Mesenchymal stem cell (in vitro differentiated cells and primary cell): ENCODE results near the gene POLR2L.

Experiments
- DNase-seq: peaks from one replicate; pipeline ENCODE4 v3.0.0-alpha.2; 2013
- H2AFZ ChIP-seq: one replicate; pipeline ENCODE4 v1.6.1; 2013; ENCODE audit warnings: low read depth, mild to moderate bottlenecking, control low read depth, inconsistent platforms, low read length, moderate library complexity
- H2AK5ac ChIP-seq: 2 replicates; pipeline ENCODE4 v1.6.1; 2013; ENCODE audit warnings: low read length, moderate library complexity, mild to moderate bottlenecking, inconsistent platforms; ENCODE audit not compliant: severe bottlenecking
- H2BK120ac ChIP-seq: one replicate; pipeline ENCODE4 v1.6.1; 2013; ENCODE audit warnings: low read depth, mild to moderate bottlenecking, inconsistent platforms, low read length, moderate library complexity
- H2BK12ac ChIP-seq, 2 experiments: one replicate each; pipeline ENCODE4 v1.6.1; 2013; ENCODE audit warnings: inconsistent platforms in 2 of 2, low read length in 2 of 2, mild to moderate bottlenecking in 2 of 2, moderate library complexity in 2 of 2, control low read depth in 1 of 2
- H2BK15ac ChIP-seq: one replicate; pipeline ENCODE4 v1.6.1; 2013; ENCODE audit warnings: mild to moderate bottlenecking, low read depth, inconsistent platforms; ENCODE audit not compliant: poor library complexity, severe bottlenecking
- H2BK5ac ChIP-seq: 2 replicates; pipeline ENCODE4 v1.6.1; 2013; ENCODE audit warnings: low read depth, mild to moderate bottlenecking, low read length, control low read depth, inconsistent platforms; ENCODE audit not compliant: poor library complexity, severe bottlenecking
- H3K14ac ChIP-seq, 2 experiments: one replicate each; pipeline ENCODE4 v1.6.1; 2013; ENCODE audit warnings: inconsistent platforms in 2 of 2, low read length in 2 of 2, control low read depth in 1 of 2, mild to moderate bottlenecking in 1 of 2, moderate library complexity in 1 of 2
- H3K18ac ChIP-seq, 2 experiments: one replicate each; pipeline ENCODE4 v1.6.1; 2013; ENCODE audit warnings: inconsistent platforms in 2 of 2, low read length in 2 of 2, control low read depth in 1 of 2, low read depth in 1 of 2, mild to moderate bottlenecking in 1 of 2
- H3K23ac ChIP-seq, 2 experiments: one replicate each; pipeline ENCODE4 v1.6.1; 2013; ENCODE audit warnings: inconsistent platforms in 2 of 2, low read length in 2 of 2, mild to moderate bottlenecking in 2 of 2, moderate library complexity in 2 of 2, control low read depth in 1 of 2
- H3K27ac ChIP-seq: 2 replicates; pipeline ENCODE4 v1.5.1; 2013; ENCODE audit warnings: mild to moderate bottlenecking, moderate library complexity, low read length, control low read depth, inconsistent platforms; ENCODE audit not compliant: poor library complexity, severe bottlenecking
- H3K27me3 ChIP-seq, 2 experiments: 2 replicates each; pipeline versions ENCODE4 v1.6.1 to v1.7.0; 2013; ENCODE audit warnings: low read length in 2 of 2, mild to moderate bottlenecking in 2 of 2, moderate library complexity in 2 of 2, control low read depth in 1 of 2, inconsistent platforms in 1 of 2; ENCODE audit not compliant: control insufficient read depth in 1 of 2, insufficient read depth in 1 of 2
- H3K36me3 ChIP-seq, 2 experiments: 2 replicates each; pipeline versions ENCODE4 v1.6.1 to v1.7.0; 2013; ENCODE audit warnings: low read length in 2 of 2, control low read depth in 1 of 2, inconsistent platforms in 1 of 2, low read depth in 1 of 2, mild to moderate bottlenecking in 1 of 2; ENCODE audit not compliant: insufficient read depth in 2 of 2, control insufficient read depth in 1 of 2
- H3K4ac ChIP-seq, 2 experiments: one replicate each; pipeline ENCODE4 v1.6.1; 2013; ENCODE audit warnings: inconsistent platforms in 2 of 2, low read length in 2 of 2, mild to moderate bottlenecking in 2 of 2, moderate library complexity in 2 of 2, control low read depth in 1 of 2, low read depth in 1 of 2
- H3K4me1 ChIP-seq: 2 replicates; pipeline ENCODE4 v1.6.1; 2013; ENCODE audit warnings: low read depth, low read length, control low read depth; ENCODE audit not compliant: control insufficient read depth, insufficient read depth
- H3K4me2 ChIP-seq: 2 replicates; pipeline ENCODE4 v1.6.1; 2013; ENCODE audit warnings: low read length, mild to moderate bottlenecking, inconsistent platforms; ENCODE audit not compliant: poor library complexity, severe bottlenecking
- H3K4me3 ChIP-seq, 2 experiments: 2 replicates each; pipeline versions ENCODE4 v1.5.1 to v1.7.0; 2013; ENCODE audit warnings: low read length in 2 of 2, mild to moderate bottlenecking in 2 of 2, control low read depth in 1 of 2, low read depth in 1 of 2; ENCODE audit not compliant: insufficient read depth in 1 of 2
- H3K79me1 ChIP-seq: replicated peaks from 2 replicates; pipeline ENCODE4 v1.6.1; 2013; ENCODE audit warnings: mild to moderate bottlenecking, control low read depth, low read length, inconsistent platforms; ENCODE audit not compliant: poor library complexity, severe bottlenecking
- H3K9ac ChIP-seq: 2 replicates; pipeline ENCODE4 v1.7.0; 2013; ENCODE audit warnings: mild to moderate bottlenecking, low read length, moderate library complexity
- H3K9me3 ChIP-seq: 2 replicates; pipeline ENCODE4 v1.7.0; 2013; ENCODE audit warnings: mild to moderate bottlenecking, low read length; ENCODE audit not compliant: control insufficient read depth
- H4K8ac ChIP-seq: one replicate; pipeline ENCODE4 v1.6.1; 2013; ENCODE audit warnings: inconsistent platforms, mild to moderate bottlenecking, low read length, moderate library complexity
- H4K91ac ChIP-seq: one replicate; pipeline ENCODE4 v1.6.1; 2013; ENCODE audit warnings: mild to moderate bottlenecking, low read length, inconsistent platforms
- WGBS: methylation state at CpG from one replicate; pipeline ENCODE4 v1.1.7; 2013; ENCODE audit warnings: mixed read lengths; 5-methylcytosine and 5-hydroxymethylcytosine counted together

The POLR2L gene

GRCh38 chr11:796565-797295, 45.6 kb downstream of the POLR2L start:
- Histone ChIP-seq H3K36me3 (peaks cover 47 to 62% of the 10 kb centered on the region in 2 experiments), H2BK15ac (peak overlapping the region; percentile 55), H3K18ac (peak overlapping the region; percentile 40 to 94), H3K27me3 (no peaks in the 10 kb centered on the region), H2AK5ac (peak overlapping the region; percentile 37), H3K79me1 (peaks cover 17% of the 10 kb centered on the region), H2BK5ac (peak overlapping the region; percentile 38), H4K8ac (peak overlapping the region; percentile 3), H3K23ac (peak overlapping the region in 1 of 2 experiments; percentile 75), H4K91ac (peak overlapping the region; percentile 5), H3K4me1 (peaks cover 33% of the 10 kb centered on the region), H3K9ac (peak overlapping the region; percentile 90), H3K4me3 (peak overlapping the region; percentile 85 to 89), H3K14ac (peak overlapping the region in 1 of 2 experiments; percentile 30), H2AFZ (no peak overlapping the region), H3K27ac (peak overlapping the region; percentile 79), H2BK12ac (peak overlapping the region; percentile 22 to 85), H3K4me2 (peak overlapping the region; percentile 90), H2BK120ac (peak overlapping the region; percentile 36), H3K9me3 (no peaks in the 10 kb centered on the region), H3K4ac (peak overlapping the region; percentile 42 to 69)
- no peak for DNase-seq
- WGBS, result 47% methylated on average over 18 of the region's 18 CpGs

- Histone ChIP-seq H2BK15ac (peak overlapping the region; percentile 89), H3K4ac (peak overlapping the region; percentile 58 to 69), H3K14ac (peak overlapping the region; percentile 53 to 67), H3K4me2 (peak overlapping the region; percentile 90), H2AFZ (no peak overlapping the region), H3K27ac (peak overlapping the region; percentile 79), H2BK5ac (no peak overlapping the region), H4K8ac (peak overlapping the region; percentile 33), H3K27me3 (no peaks in the 10 kb centered on the region), H4K91ac (peak overlapping the region; percentile 58), H2BK12ac (peak overlapping the region; percentile 22 to 33), H3K23ac (peak overlapping the region in 1 of 2 experiments; percentile 94), H3K18ac (peak overlapping the region; percentile 72 to 94), H3K9me3 (no peaks in the 10 kb centered on the region), H3K79me1 (peaks cover 14% of the 10 kb centered on the region), H3K36me3 (peaks cover 40 to 62% of the 10 kb centered on the region in 2 experiments), H3K9ac (peak overlapping the region; percentile 90), H3K4me1 (peaks cover 34% of the 10 kb centered on the region), H2AK5ac (no peak overlapping the region), H3K4me3 (peak overlapping the region; percentile 51 to 89), H2BK120ac (peak overlapping the region; percentile 21)
- 27% methylated on average over 12 of the region's 26 CpGs for WGBS
- peak; percentile 93 for DNase-seq
Measured at GRCh38 chr11:795634-796564, 46.4 kb downstream of the POLR2L start.

GRCh38 chr11:794766-795633, 47.3 kb downstream of the POLR2L start:
- Histone ChIP-seq H3K27me3 (no peaks in the 10 kb centered on the region), H3K4me1 (peaks cover 40% of the 10 kb centered on the region), H4K8ac (peak overlapping the region; percentile 4), H2BK12ac (no peak overlapping the region), H3K9me3 (no peaks in the 10 kb centered on the region), H2BK15ac (no peak overlapping the region), H3K9ac (peak overlapping the region; percentile 90), H3K79me1 (peaks cover 10% of the 10 kb centered on the region), H2BK5ac (no peak overlapping the region), H2AFZ (no peak overlapping the region), H2BK120ac (peak overlapping the region; percentile 21), H3K4ac (peak overlapping the region in 1 of 2 experiments; percentile 30), H3K27ac (no peak overlapping the region), H3K23ac (no peak overlapping the region), H4K91ac (peak overlapping the region; percentile 20), H3K4me3 (peak overlapping the region in 1 of 2 experiments; percentile 89), H3K36me3 (peaks cover 31 to 56% of the 10 kb centered on the region in 2 experiments), H3K14ac (no peak overlapping the region), H3K18ac (no peak overlapping the region), H3K4me2 (peak overlapping the region; percentile 51), H2AK5ac (no peak overlapping the region)
- WGBS, result 85% methylated on average over 34 of the region's 38 CpGs
- no peak for DNase-seq
